ENCODE measurements around the gene BCOR. TPM values are rescaled to one million over a fixed set of nuclear protein-coding genes. Genes with fewer than 3 reads are reported as not detected.

BCOR gene
- total and polyA plus RNA-seq, 9 donors = 21.0 to 27.8 (median 25.3) TPM

- DNase-seq = peak; percentile 68
- Histone ChIP-seq H3K4me1 (ENCODE audit: control insufficient read depth, insufficient read depth, low read length) (peaks cover 28% of the 10 kb centered on the region), H3K27me3 (ENCODE audit: control insufficient read depth, insufficient read depth, low read length) (peaks cover 81% of the 10 kb centered on the region), H3K4me3 (ENCODE audit: low read length) (peak overlapping the region; percentile 50), H3K9me3 (replicated peaks; ENCODE audit: control insufficient read depth, low read depth, low read length) (no peaks in the 10 kb centered on the region), H3K36me3 (ENCODE audit: control insufficient read depth, insufficient read depth, low read length) (no peaks in the 10 kb centered on the region), H3K27ac (ENCODE audit: low read length) (peak overlapping the region; percentile 82)
- 10% methylated on average over 63 of the region's 75 CpGs for WGBS (ENCODE audit: insufficient coverage)
Measured at GRCh38 chrX:40098264-40099054, 701 bp upstream of the BCOR start.

DNA sequence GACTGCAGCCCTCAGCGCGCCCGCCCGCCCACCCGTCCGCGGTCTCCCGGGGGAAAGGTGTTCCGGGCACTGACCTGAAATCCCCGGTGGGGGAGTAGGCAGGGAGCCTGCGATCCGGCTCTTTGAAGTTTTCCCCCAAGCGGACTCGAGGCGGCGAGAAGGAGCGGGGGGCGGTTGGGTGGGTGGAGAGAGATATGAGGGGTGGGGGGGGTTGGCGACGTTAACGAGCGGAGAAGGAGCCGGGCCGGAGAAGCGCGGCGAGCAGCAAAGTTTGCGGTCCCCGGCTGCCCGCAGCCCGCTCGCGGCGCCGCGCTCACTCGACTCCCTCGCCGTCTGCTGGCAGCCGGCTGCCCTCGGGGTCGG lies 636 bp downstream of the BCOR start:
- WGBS (ENCODE audit: insufficient coverage) = 6% methylated on average over 28 of the region's 42 CpGs
- H3K27ac ChIP-seq (ENCODE audit: low read length) = no peak overlapping the region
- peaks cover 32% of the 10 kb centered on the region for H3K4me1 ChIP-seq (ENCODE audit: control insufficient read depth, insufficient read depth, low read length)
- peaks cover 76% of the 10 kb centered on the region for H3K27me3 ChIP-seq (ENCODE audit: control insufficient read depth, insufficient read depth, low read length)
- no peaks in the 10 kb centered on the region for H3K9me3 ChIP-seq (replicated peaks; ENCODE audit: control insufficient read depth, low read depth, low read length)
- H3K4me3 ChIP-seq (ENCODE audit: low read length) = peak overlapping the region; percentile 69
- peak; percentile 44 for DNase-seq
- H3K36me3 ChIP-seq (ENCODE audit: control insufficient read depth, insufficient read depth, low read length) = no peaks in the 10 kb centered on the region

DNA sequence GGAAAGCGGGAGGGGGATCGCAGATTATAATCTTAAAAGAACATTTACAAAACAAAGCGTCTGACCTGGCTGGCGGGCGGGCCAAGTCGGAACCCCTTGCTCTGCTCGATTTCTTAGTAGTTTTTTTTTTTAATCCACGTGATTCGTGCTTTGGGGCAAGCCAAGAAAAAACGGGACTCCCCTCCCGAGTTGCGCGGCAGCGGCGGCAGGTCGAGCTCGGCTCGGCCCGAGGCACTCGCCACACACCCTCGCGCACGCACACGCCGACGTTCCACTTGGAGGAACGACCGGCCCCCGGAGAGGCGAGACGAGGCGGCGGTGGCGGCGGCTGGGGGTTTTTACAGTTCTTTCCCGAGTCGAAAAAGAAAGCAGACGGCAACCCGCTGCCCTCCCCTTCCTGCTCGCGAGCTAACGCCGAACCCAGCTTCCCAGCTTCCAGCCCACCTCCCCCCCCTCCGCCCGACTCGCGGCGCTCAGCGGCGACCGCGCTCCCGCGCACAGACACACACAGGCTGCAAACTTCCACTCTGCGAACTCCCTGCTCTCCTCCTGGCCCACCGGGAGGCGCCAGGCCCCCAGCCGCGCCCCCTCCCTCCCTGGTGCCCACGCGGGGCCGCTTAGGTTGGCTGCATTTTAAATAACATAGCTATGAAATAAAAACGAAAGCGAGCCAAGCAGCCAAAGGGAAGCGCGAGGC lies 1.2 kb downstream of the BCOR start:
- Histone ChIP-seq H3K27ac (ENCODE audit: low read length) (peak overlapping the region; percentile 72), H3K27me3 (ENCODE audit: control insufficient read depth, insufficient read depth, low read length) (peaks cover 76% of the 10 kb centered on the region), H3K4me3 (ENCODE audit: low read length) (peak overlapping the region; percentile 69), H3K36me3 (ENCODE audit: control insufficient read depth, insufficient read depth, low read length) (no peaks in the 10 kb centered on the region), H3K9me3 (replicated peaks; ENCODE audit: control insufficient read depth, low read depth, low read length) (no peaks in the 10 kb centered on the region), H3K4me1 (ENCODE audit: control insufficient read depth, insufficient read depth, low read length) (peaks cover 36% of the 10 kb centered on the region)
- peak; percentile 61 for DNase-seq
- 9% methylated on average over 50 of the region's 66 CpGs for WGBS (ENCODE audit: insufficient coverage)

GRCh38 chrX:40095583-40096394 lies 2.0 kb downstream of the BCOR start:
- Histone ChIP-seq H3K9me3 (replicated peaks; ENCODE audit: control insufficient read depth, low read depth, low read length) (no peaks in the 10 kb centered on the region), H3K4me3 (ENCODE audit: low read length) (peak overlapping the region; percentile 69), H3K27ac (ENCODE audit: low read length) (peak overlapping the region; percentile 72), H3K4me1 (ENCODE audit: control insufficient read depth, insufficient read depth, low read length) (peaks cover 43% of the 10 kb centered on the region), H3K36me3 (ENCODE audit: control insufficient read depth, insufficient read depth, low read length) (no peaks in the 10 kb centered on the region), H3K27me3 (ENCODE audit: control insufficient read depth, insufficient read depth, low read length) (peaks cover 76% of the 10 kb centered on the region)
- peak; percentile 48 for DNase-seq
- WGBS (ENCODE audit: insufficient coverage) = 9% methylated on average over 64 of the region's 80 CpGs

DNA sequence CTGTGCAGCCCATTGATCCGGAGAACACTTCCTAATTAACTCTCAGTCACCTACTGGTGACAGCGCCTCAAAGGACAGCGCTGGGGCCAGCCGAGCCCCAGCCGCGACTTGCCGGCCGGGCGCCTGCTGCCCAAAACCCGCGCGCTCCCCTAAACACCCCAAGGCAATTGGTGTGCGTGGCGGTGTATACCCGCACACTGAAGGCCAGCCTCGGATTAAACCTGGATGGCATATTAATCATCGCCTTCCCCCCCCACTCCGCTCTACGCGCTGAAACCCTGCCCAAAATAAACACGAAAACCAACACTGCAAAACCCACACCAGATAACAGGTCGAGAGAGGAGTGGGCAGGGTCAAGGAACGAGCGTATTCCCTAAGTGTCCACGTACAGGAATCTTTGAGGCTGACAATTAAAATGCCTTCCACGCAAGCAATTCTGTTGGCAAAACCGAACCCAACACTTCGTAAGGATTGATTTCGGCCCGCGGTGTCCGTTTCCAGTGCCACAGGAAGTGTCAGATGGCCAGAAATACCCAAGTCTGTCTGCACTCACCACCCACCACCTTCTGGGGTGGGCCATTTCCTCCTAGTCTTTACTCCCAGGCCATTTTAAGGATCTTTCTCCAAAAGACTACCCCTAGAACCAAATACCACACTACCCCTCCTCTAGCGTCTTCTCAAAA lies 2.7 kb downstream of the BCOR start:
- Histone ChIP-seq H3K36me3 (ENCODE audit: control insufficient read depth, insufficient read depth, low read length) (no peaks in the 10 kb centered on the region), H3K4me3 (ENCODE audit: low read length) (peak overlapping the region; percentile 69), H3K27ac (ENCODE audit: low read length) (peak overlapping the region; percentile 71), H3K9me3 (replicated peaks; ENCODE audit: control insufficient read depth, low read depth, low read length) (no peaks in the 10 kb centered on the region), H3K27me3 (ENCODE audit: control insufficient read depth, insufficient read depth, low read length) (peaks cover 76% of the 10 kb centered on the region), H3K4me1 (ENCODE audit: control insufficient read depth, insufficient read depth, low read length) (peaks cover 45% of the 10 kb centered on the region)
- WGBS (ENCODE audit: insufficient coverage) = 13% methylated on average over 24 of the region's 33 CpGs
- no peak for DNase-seq

GRCh38 chrX:40094041-40094899 lies 3.5 kb downstream of the BCOR start:
- Histone ChIP-seq H3K36me3 (ENCODE audit: control insufficient read depth, insufficient read depth, low read length) (no peaks in the 10 kb centered on the region), H3K27me3 (ENCODE audit: control insufficient read depth, insufficient read depth, low read length) (peaks cover 76% of the 10 kb centered on the region), H3K4me1 (ENCODE audit: control insufficient read depth, insufficient read depth, low read length) (peaks cover 42% of the 10 kb centered on the region), H3K27ac (ENCODE audit: low read length) (peak overlapping the region; percentile 71), H3K4me3 (ENCODE audit: low read length) (peak overlapping the region; percentile 69), H3K9me3 (replicated peaks; ENCODE audit: control insufficient read depth, low read depth, low read length) (no peaks in the 10 kb centered on the region)
- 7% methylated on average over 58 of the region's 76 CpGs for WGBS (ENCODE audit: insufficient coverage)
- DNase-seq = peak; percentile 74

GRCh38 chrX:40093586-40093985 lies 4.2 kb downstream of the BCOR start:
- Histone ChIP-seq H3K27me3 (ENCODE audit: control insufficient read depth, insufficient read depth, low read length) (peaks cover 76% of the 10 kb centered on the region), H3K4me1 (ENCODE audit: control insufficient read depth, insufficient read depth, low read length) (peaks cover 39% of the 10 kb centered on the region), H3K36me3 (ENCODE audit: control insufficient read depth, insufficient read depth, low read length) (no peaks in the 10 kb centered on the region), H3K4me3 (ENCODE audit: low read length) (peak overlapping the region; percentile 69), H3K9me3 (replicated peaks; ENCODE audit: control insufficient read depth, low read depth, low read length) (no peaks in the 10 kb centered on the region), H3K27ac (ENCODE audit: low read length) (peak overlapping the region; percentile 55)
- DNase-seq = no peak
- WGBS (ENCODE audit: insufficient coverage) = 36% methylated on average over 3 of the region's 10 CpGs

GRCh38 chrX:40092808-40093435 lies 4.8 kb downstream of the BCOR start:
- Histone ChIP-seq H3K4me3 (ENCODE audit: low read length) (no peak overlapping the region), H3K9me3 (replicated peaks; ENCODE audit: control insufficient read depth, low read depth, low read length) (no peaks in the 10 kb centered on the region), H3K27me3 (ENCODE audit: control insufficient read depth, insufficient read depth, low read length) (peaks cover 80% of the 10 kb centered on the region), H3K4me1 (ENCODE audit: control insufficient read depth, insufficient read depth, low read length) (peaks cover 44% of the 10 kb centered on the region), H3K36me3 (ENCODE audit: control insufficient read depth, insufficient read depth, low read length) (no peaks in the 10 kb centered on the region), H3K27ac (ENCODE audit: low read length) (no peak overlapping the region)
- DNase-seq = no peak
- WGBS (ENCODE audit: insufficient coverage) = 36% methylated on average over 5 of the region's 9 CpGs
